DLD1 (cell line): ENCODE measurements around the gene PGAM2.

ENCODE experiments used
- in situ Hi-C: cut with HindIII; loops from 2 replicates; pipeline ENCODE4 v1.10.0; 2017; ENCODE audit warnings: low sequenced_read_pairs

Gene PGAM2

GRCh38 chr7:44086627-44087026 lies 21.3 kb upstream of the PGAM2 start:
- in situ Hi-C loops: no loop called here

- in situ Hi-C loops: no loop called here
These were observed 20.2 kb upstream of the PGAM2 start for GRCh38 chr7:44085546-44085945.

GRCh38 chr7:44084701-44085100 lies 19.3 kb upstream of the PGAM2 start:
- in situ Hi-C loops: no loop called here

GRCh38 chr7:44083796-44084195 lies 18.4 kb upstream of the PGAM2 start:
- in situ Hi-C loops: no loop called here

- in situ Hi-C loops: no loop called here
These were observed 17.3 kb upstream of the PGAM2 start for GRCh38 chr7:44082541-44083207.

GRCh38 chr7:44081266-44081748 lies 15.9 kb upstream of the PGAM2 start:
- in situ Hi-C loops: no loop called here

GRCh38 chr7:44080686-44081265 lies 15.4 kb upstream of the PGAM2 start:
- in situ Hi-C loops: no loop called here

- in situ Hi-C loops: no loop called here
These were observed 14.8 kb upstream of the PGAM2 start for GRCh38 chr7:44080118-44080517.

- in situ Hi-C loops: no loop called here
These were observed 14.1 kb upstream of the PGAM2 start for GRCh38 chr7:44079331-44080021.

- in situ Hi-C loops: no loop called here
These were observed 13.2 kb upstream of the PGAM2 start for GRCh38 chr7:44078521-44078920.

GRCh38 chr7:44077681-44078091 lies 12.3 kb upstream of the PGAM2 start:
- in situ Hi-C loops: no loop called here

- in situ Hi-C loops: no loop called here
These were observed 11.7 kb upstream of the PGAM2 start for GRCh38 chr7:44077061-44077460.

- in situ Hi-C loops: no loop called here
These were observed 10.9 kb upstream of the PGAM2 start for GRCh38 chr7:44076101-44076895.

- in situ Hi-C loops: no loop called here
These were observed 10.1 kb upstream of the PGAM2 start for GRCh38 chr7:44075296-44076075.

- in situ Hi-C loops: no loop called here
These were observed 9.0 kb upstream of the PGAM2 start for GRCh38 chr7:44074349-44074695.

- in situ Hi-C loops: no loop called here
These were observed 8.4 kb upstream of the PGAM2 start for GRCh38 chr7:44073664-44074348.

- in situ Hi-C loops: no loop called here
These were observed 7.2 kb upstream of the PGAM2 start for GRCh38 chr7:44072364-44073231.

- in situ Hi-C loops: no loop called here
These were observed 6.5 kb upstream of the PGAM2 start for GRCh38 chr7:44071726-44072363.

- in situ Hi-C loops: loop anchor here (10.0 kb wide), 1 partner anchor 147 kb away; no protein-coding TSS in a partner anchor
These were observed 2.7 kb upstream of the PGAM2 start for GRCh38 chr7:44068054-44068453.
